Measurements from ENCODE around the gene DMBT1. TPM values are rescaled to one million over a fixed set of nuclear protein-coding genes. Genes with fewer than 3 reads are reported as not detected.

Gene DMBT1
- total RNA-seq = not detected in 2 replicates

DNA sequence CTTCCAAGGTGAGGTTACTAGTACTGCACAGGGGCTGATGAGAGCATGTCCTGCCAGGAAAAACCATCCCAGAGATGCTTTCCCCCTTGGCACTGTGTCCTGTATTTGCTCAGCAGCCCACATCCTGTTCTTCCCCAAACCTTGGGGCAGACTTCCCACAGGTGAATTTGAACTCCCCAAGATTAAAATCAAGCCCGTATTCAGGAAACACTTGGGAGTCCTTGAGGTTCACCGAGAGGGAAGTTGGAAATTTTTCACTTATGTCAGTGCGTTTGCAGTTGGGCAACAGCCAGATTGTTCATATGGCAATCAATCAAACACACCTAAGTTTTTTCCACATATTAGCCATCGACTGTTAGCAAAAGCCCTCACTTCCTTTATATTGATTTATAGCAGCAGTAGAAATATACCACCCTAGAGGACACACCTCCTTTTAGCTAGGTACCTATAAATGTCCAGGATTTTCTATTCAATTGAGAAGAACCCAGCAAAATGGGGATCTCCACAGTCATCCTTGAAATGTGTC lies at the start of gene DMBT1:
TSS of gene DMBT1 (plus strand) at position 476 of the 526 bp plus-strand sequence. CDS start at position 493, 17 bp downstream.
- intact Hi-C loops (cut with micrococcal nuclease) = no loop called here

- intact Hi-C loops (cut with micrococcal nuclease) = no loop called here
Measured at GRCh38 chr10:122513053-122513452, 47.5 kb upstream of the DMBT1 start.

- intact Hi-C loops (cut with micrococcal nuclease) = no loop called here
Measured at GRCh38 chr10:122514045-122514840, 46.3 kb upstream of the DMBT1 start.

DNA sequence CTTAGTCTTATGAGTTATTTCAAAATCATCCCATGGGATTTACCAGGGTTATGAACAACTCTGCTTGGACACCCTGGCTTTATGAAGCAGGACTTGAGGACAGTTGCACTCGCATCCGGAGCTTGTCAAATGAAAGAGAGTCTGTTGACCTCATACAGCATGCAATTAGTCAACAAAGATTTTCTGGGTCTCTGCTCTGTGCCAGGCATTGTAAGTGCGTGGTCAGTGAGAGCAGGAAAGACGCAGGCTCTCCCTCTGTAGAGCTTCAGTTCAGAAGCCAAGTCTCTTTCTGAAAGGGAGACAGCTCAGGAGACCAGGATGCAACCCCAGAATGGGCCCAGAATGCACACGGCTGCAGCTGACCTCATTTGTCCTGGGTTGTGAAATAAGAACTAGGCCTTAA lies 45.5 kb upstream of the DMBT1 start:
- intact Hi-C loops (cut with micrococcal nuclease) = no loop called here

DNA sequence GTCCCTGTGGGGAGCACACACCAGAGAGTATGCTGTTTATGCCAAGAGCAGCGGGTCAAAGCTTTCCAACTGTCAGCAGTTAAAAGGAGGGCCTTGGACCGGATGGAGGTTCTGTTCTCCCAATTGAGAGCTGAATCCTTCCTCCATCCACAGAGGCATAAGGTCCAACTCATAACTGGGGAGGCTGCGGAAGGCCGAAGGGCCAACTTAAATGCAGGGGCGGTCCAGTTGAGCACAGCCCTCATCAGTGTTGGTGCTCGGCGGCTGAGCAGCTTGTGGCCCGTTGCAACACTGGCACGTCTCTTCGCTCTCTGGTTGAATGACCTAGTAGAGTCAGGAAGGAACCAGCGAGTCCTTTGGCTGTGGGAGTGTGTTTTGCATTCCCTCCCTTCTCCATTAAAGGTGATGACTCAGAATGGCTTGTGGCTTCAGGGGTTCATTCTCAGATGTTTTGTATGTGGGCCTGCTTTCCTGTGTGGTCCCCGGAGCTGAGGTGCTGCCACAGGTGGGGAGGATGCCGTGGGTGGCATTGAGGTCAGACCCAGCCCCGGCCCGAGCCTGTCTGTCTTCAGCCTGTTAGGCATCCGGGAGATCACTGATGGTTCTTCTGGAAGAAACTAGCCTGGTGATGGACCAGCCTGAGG lies 44.8 kb upstream of the DMBT1 start:
- intact Hi-C loops (cut with micrococcal nuclease) = no loop called here

- intact Hi-C loops (cut with micrococcal nuclease) = no loop called here
Measured at GRCh38 chr10:122516734-122517133, 43.8 kb upstream of the DMBT1 start.

DNA sequence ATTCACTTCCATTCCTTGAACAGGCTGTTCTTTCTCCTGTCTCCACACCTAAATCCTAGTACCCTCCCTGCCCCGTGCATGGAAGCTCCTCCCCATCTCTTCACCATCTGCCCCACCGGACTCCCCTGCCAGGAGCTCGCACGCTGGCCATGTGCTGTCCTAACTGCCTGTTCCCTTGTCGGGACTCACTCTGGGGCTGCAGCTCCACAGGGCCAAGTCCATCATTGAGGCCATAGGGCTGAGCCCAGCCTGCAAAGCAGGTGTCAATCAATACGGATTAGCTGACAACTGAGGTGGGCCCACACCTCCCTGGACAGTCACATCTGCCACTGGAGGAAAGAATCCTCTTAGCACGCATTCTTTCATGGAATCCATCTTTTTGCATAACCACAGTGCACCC lies 41.4 kb upstream of the DMBT1 start:
- intact Hi-C loops (cut with micrococcal nuclease) = no loop called here

GRCh38 chr10:122519873-122520272 lies 40.7 kb upstream of the DMBT1 start:
- intact Hi-C loops (cut with micrococcal nuclease) = no loop called here

- intact Hi-C loops (cut with micrococcal nuclease) = no loop called here
Measured at GRCh38 chr10:122521011-122521410, 39.5 kb upstream of the DMBT1 start.

DNA sequence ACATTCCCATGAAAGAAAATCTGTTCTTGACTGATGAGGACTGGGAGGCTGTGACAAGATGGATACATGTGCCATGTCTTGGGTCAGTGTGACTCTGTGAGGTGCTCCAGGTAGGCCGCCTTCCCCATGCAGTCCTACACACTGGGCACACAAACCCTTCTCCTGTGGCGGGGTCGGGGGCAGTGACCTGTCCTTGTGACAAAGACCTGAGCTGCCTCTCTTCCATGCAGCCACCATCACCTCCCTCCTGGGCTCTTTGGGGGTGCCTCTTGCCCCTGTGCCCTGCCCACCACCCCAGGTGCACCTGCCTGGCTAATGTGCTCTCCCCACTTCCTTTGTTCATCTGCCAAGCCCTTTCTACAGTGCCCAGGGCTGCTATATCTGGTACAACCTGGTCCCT lies 35.7 kb upstream of the DMBT1 start:
- intact Hi-C loops (cut with micrococcal nuclease) = loop anchor here (5.0 kb wide), 1 partner anchor 42 kb away; no protein-coding TSS in a partner anchor

GRCh38 chr10:122525788-122526187 lies 34.8 kb upstream of the DMBT1 start:
- intact Hi-C loops (cut with micrococcal nuclease) = loop anchor here (5.0 kb wide), 1 partner anchor 42 kb away; no protein-coding TSS in a partner anchor

DNA sequence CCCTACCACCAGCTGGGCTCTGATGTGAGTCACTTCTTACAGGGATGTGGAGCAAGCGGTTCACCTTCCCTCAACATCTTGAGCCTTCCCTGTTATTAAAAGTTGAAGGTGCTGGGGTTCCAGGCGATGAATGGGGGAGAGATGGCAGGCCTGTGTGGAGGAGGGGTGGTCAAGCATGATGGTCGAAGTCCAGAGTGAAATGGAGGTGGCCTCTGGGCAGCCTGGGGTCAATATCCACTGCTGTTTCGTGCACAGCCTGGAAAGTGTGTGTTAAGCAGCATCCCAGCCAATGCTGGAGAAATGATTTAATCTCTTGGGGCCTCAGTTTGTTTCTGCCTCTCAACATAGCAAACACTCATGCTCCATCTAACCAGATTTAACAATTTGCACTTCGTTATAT lies 33.7 kb upstream of the DMBT1 start:
- intact Hi-C loops (cut with micrococcal nuclease) = loop anchor here (5.0 kb wide), 1 partner anchor 40 kb away; no protein-coding TSS in a partner anchor

GRCh38 chr10:122530177-122530576 lies 30.4 kb upstream of the DMBT1 start:
- intact Hi-C loops (cut with micrococcal nuclease) = no loop called here

- intact Hi-C loops (cut with micrococcal nuclease) = no loop called here
Measured at GRCh38 chr10:122531261-122531660, 29.3 kb upstream of the DMBT1 start.

DNA sequence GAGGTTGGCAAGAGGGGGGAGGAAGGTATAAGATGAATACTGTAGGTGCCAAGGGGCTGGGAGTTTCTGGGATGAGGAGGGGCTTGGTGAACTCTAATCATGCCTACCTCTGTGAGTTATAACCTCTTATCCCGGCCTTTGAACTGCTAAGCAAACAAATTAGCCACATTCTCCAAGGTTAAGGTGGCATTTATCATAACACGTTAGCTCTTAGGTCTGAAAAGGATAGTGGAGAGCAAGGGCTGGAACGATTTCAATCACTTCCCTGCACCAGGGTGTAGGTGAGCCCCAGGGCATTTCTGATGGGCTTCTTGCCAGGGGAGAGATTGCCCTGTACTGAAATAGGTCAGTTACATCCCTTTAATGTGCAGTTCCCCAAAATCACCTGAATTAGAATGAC lies 28.6 kb upstream of the DMBT1 start:
- intact Hi-C loops (cut with micrococcal nuclease) = no loop called here

DNA sequence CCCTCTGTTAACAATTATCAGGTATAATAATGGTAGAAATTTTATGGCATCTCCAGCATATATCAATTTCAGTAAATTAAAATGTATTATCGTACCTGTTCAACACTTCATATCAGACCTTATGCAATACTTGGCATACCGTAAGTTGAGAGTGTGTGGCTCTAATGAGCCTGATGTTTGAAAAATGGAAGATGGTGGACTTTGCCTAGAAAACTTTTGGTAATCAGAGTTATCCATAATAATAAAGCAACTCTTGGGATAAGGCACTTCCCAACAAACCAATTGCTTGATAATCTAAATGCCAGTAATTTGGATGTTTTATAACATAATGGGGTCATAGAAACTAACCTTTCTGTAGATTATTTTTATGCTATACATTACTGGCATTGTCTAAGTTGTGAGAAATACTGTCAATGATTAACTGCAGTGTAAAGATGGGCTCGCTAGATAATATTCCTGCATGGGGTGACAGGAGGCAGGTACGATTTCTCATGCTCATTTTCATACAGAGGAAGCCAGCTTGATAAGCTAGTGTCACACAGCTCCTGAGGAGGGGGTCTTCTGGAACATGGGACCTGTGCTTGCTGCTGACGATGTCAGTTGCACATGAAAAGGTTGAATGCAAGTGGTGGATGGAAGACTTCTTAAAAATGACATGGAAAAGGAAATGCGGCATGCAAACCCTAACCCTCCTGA lies 27.8 kb upstream of the DMBT1 start:
- intact Hi-C loops (cut with micrococcal nuclease) = no loop called here

DNA sequence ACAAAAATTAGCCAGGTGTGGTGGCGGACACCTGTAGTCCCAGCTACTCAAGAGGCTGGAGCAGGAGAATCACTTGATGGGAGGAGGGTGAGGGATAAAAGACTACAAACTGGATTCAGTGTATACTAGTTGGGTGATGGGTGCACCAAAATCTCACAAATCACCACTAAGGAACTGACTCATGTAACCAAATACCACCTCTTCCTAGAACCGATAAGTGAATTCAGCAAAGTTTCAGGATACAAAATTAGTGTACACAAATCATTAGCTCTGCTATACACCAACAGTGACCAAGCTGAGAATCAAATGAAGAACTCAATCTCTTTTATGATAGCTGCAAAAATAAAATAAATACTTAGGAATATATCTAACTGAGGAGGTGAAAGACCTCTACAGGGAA lies 23.0 kb upstream of the DMBT1 start:
- intact Hi-C loops (cut with micrococcal nuclease) = no loop called here

- intact Hi-C loops (cut with micrococcal nuclease) = no loop called here
Measured at GRCh38 chr10:122541541-122542002, 19.0 kb upstream of the DMBT1 start.

- intact Hi-C loops (cut with micrococcal nuclease) = no loop called here
Measured at GRCh38 chr10:122543676-122544445, 16.7 kb upstream of the DMBT1 start.

DNA sequence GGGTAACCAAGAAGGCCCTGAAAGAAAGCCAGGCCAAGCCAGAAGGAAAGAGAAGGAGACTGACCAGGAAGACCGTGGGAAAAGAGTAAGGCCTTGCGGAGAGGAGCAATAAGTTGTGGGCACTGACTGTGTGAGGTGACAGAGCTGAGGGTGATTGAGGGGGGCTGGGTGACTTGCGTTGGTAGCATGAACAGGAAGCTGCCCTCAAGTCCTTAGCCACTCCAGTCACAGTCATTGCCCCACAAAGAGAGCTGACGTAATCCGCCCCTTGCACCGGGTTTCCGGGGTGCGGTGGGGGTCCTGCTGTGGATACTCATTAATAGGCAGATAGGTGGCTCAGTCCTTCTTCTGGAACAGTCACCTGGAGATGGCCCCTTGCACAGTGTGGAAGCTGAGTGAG lies 16.1 kb upstream of the DMBT1 start:
- intact Hi-C loops (cut with micrococcal nuclease) = no loop called here

DNA sequence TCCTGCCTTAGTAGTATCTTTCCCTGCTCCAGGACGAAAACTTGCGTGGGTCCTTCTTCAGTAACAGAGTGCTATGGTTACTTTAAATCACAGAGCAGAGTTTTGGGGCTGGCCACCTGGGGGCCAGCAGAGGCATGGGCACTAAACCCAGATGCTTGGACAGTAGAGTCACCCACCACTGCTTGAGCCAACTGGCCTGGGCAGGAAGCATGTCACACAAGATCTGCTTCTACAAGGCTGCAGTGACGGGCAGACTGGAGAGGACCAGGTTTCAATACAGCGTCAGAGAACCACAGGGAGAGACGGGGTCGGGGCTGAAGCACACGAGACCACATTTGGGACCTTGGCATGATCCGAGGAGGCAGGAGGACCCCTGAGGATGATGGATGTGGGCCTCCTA lies 14.3 kb upstream of the DMBT1 start:
- intact Hi-C loops (cut with micrococcal nuclease) = no loop called here

Measured in T-helper 2 cell treated with Interferon-gamma antibody and Interleukin-4, amounts not matched to agents 100 ng/mL and 5 ng/mL, for 36 hours (primary cell).